B cell (primary cell): ENCODE results near the gene EYS. TPM values are rescaled to one million over a fixed set of nuclear protein-coding genes. Genes with fewer than 3 reads are reported as not detected.

Experiments used
- ATAC-seq: fragments of 200-7000 bp; cut with Tn5 transposase; one replicate; pipeline ENCODE4 v1.10.0; 2021; ENCODE audit warnings: low read depth, mild to moderate bottlenecking, moderate number of reproducible peaks, moderate library complexity
- CTCF ChIA-PET: fragments of 350-600 bp; sonication (Branson Sonifier 250); formaldehyde crosslinking; loops from one replicate; lab custom pipeline; 2021; ENCODE audit warnings: antibody characterized with exemption, inconsistent platforms; lab: Charles Lee
- POLR2A ChIA-PET: fragments of 350-600 bp; sonication (Branson Sonifier 250); formaldehyde crosslinking; loops from one replicate; lab custom pipeline; 2021; ENCODE audit warnings: antibody characterized with exemption; lab: Charles Lee
- DNase-seq: peaks from one replicate; pipeline ENCODE4 v3.0.0; 2013
- H2AFZ ChIP-seq: 2 replicates; pipeline ENCODE4 v1.6.1; 2012; ENCODE audit warnings: mild to moderate bottlenecking, low read depth, low read length; ENCODE audit not compliant: insufficient read depth, poor library complexity, severe bottlenecking
- H3K27ac ChIP-seq, 2 donors: 1 replicate in 1 of 2; 2 replicates in 1 of 2; pipeline ENCODE4 v1.5.1; 2012 to 2013; ENCODE audit warnings: low read length in 2 of 2, mild to moderate bottlenecking in 2 of 2, moderate library complexity in 1 of 2
- H3K27me3 ChIP-seq, 4 experiments: fragments of 200-600 bp in 1 of 4; sonication (generic) in 1 of 4; replicated peaks in 1 of 4; 1 replicate in 2 of 4; 2 replicates in 2 of 4; pipeline versions ENCODE4 v1.6.1 to v1.7.0; 2013 to 2016; ENCODE audit warnings: low read length in 3 of 4, mild to moderate bottlenecking in 2 of 4, mixed read lengths in 1 of 4, moderate library complexity in 1 of 4; ENCODE audit not compliant: insufficient read depth in 4 of 4, control insufficient read depth in 3 of 4; ENCODE audit errors: control extremely low read depth in 1 of 4
- H3K36me3 ChIP-seq, 2 experiments: replicated peaks in 1 of 2; 1 replicate in 1 of 2; 2 replicates in 1 of 2; pipeline versions ENCODE4 v1.6.1 to v1.7.1; 2013; ENCODE audit warnings: low read length in 1 of 2; ENCODE audit not compliant: insufficient read depth in 2 of 2, control insufficient read depth in 1 of 2; ENCODE audit errors: control extremely low read depth in 1 of 2, extremely low read depth in 1 of 2
- H3K4me1 ChIP-seq, 2 donors: fragments of 200-600 bp in 1 of 2; sonication (generic) in 1 of 2; 1 replicate in 1 of 2; 2 replicates in 1 of 2; pipeline versions ENCODE4 v1.5.1 to v1.6.1; 2013 to 2017; ENCODE audit warnings: low read length in 2 of 2; ENCODE audit not compliant: control insufficient read depth in 2 of 2, insufficient read depth in 2 of 2
- H3K4me2 ChIP-seq: replicated peaks from 2 replicates; pipeline ENCODE3; 2012; ENCODE audit warnings: mild to moderate bottlenecking, low read depth, low read length; ENCODE audit not compliant: poor library complexity, severe bottlenecking
- H3K4me3 ChIP-seq, 5 experiments: fragments of 200-600 bp in 1 of 5; sonication (generic) in 1 of 5; 1 replicate in 3 of 5; 2 replicates in 2 of 5; pipeline versions ENCODE4 v1.5.1 to v1.7.0; 2011 to 2016; ENCODE audit warnings: low read length in 4 of 5, mild to moderate bottlenecking in 4 of 5, low read depth in 2 of 5, control low read depth in 1 of 5, moderate library complexity in 1 of 5; ENCODE audit not compliant: insufficient read depth in 1 of 5; ENCODE audit errors: control extremely low read depth in 1 of 5, extremely low read depth in 1 of 5
- H3K79me2 ChIP-seq: fragments of 200-600 bp; sonication (generic); one replicate; pipeline ENCODE4 v1.6.0; 2016; ENCODE audit warnings: low read length; ENCODE audit not compliant: control insufficient read depth, insufficient read depth
- H3K9ac ChIP-seq: fragments of 200-600 bp; sonication (generic); 2 replicates; pipeline ENCODE4 v1.6.1; 2017; ENCODE audit warnings: mild to moderate bottlenecking, low read length, moderate library complexity
- H3K9me3 ChIP-seq, 3 donors: one replicate each; pipeline versions ENCODE4 v1.6.1 to v1.7.1; 2013; ENCODE audit warnings: low read length in 2 of 3; ENCODE audit not compliant: control insufficient read depth in 2 of 3, insufficient read depth in 1 of 3; ENCODE audit errors: control extremely low read depth in 1 of 3
- H4K20me1 ChIP-seq: 2 replicates; pipeline ENCODE4 v1.6.0; 2012; ENCODE audit warnings: mild to moderate bottlenecking, low read length; ENCODE audit not compliant: insufficient read depth, control insufficient read depth, poor library complexity, severe bottlenecking
- H3K27ac Mint-ChIP-seq: one replicate; pipeline ENCODE4 v1.8.0; 2021; ENCODE audit warnings: mixed read lengths
- H3K27me3 Mint-ChIP-seq: one replicate; pipeline ENCODE4 v1.8.0; 2021; ENCODE audit warnings: mixed read lengths
- H3K4me1 Mint-ChIP-seq: one replicate; pipeline ENCODE4 v1.8.0; 2021; ENCODE audit warnings: mixed read lengths
- H3K4me3 Mint-ChIP-seq: one replicate; pipeline ENCODE4 v1.8.0; 2021; ENCODE audit warnings: mixed read lengths
- H3K9me3 Mint-ChIP-seq: one replicate; pipeline ENCODE4 v1.8.0; 2022; ENCODE audit warnings: mixed read lengths; ENCODE audit not compliant: insufficient read depth
- EZH2 ChIP-seq: IDR thresholded peaks from 2 replicates; pipeline ENCODE4 v1.6.1; 2012; ENCODE audit warnings: borderline replicate concordance, low read depth, mild to moderate bottlenecking, moderate library complexity, low read length; ENCODE audit not compliant: insufficient read depth, poor library complexity, severe bottlenecking
- WGBS: methylation state at CpG from one replicate; pipeline ENCODE4 v1.1.5; 2013; ENCODE audit warnings: missing lambda C conversion rate; ENCODE audit not compliant: insufficient coverage; 5-methylcytosine and 5-hydroxymethylcytosine counted together
- intact Hi-C: fragments of 100-400 bp; cut with micrococcal nuclease; formaldehyde crosslinking; loops from one replicate; pipeline ENCODE4 v1.10.0; 2022
- polyA plus RNA-seq: library from polyadenylated mRNA; depleted of rRNA; stranded (reverse); fragments of >200 nt; gene quantifications from 2 replicates; pipeline ENCODE4 v1.2.3, GENCODE V29; 2012
- total RNA-seq, 2 donors: library from RNA; stranded (reverse); fragments of 120-200 nt in 1 of 2; gene quantifications; 1 replicate in 1 of 2; 2 replicates in 1 of 2; pipeline versions ENCODE4 v1.2.3 to v1.2.4, GENCODE V29; 2013 to 2022
- TF ChIP-seq, protein P1 (sequence below): fragments of 200-600 bp; IDR thresholded peaks from one replicate; pipeline ENCODE4 v1.8.0; 2022; ENCODE audit warnings: antibody characterized with exemption, mild to moderate bottlenecking

The EYS gene
- total and polyA plus RNA-seq, 2 donors (not counting 1 experiment from before 2014, with no cell fraction given), result not detected

DNA sequence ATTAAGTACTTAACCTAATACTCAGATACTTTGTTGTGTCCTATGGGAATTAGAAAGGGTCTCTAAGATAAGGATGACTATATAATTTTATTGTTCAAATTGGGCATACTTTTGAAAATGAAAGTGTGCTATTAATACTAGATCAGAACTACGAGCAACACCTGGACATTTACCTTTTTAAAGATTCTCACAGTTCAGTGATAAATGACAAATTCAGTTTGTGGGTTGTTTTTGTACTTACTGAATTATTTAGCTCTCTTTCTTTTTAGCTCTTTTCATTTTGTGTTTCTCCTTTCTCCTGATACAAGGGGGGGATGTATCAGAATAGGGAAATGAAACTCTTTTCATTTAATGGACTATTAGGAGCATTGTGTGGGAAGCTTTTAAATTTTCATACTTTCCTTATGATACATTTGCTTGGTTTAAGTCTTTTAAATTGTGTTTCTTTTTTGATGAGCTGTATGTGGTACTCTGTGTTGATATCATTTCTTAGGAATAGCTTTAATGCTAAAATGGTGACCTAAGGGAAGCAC is 2023.9 kb downstream of the EYS start:
- H3K4me1 Mint-ChIP-seq, result peaks cover 68% of the 10 kb centered on the region

GRCh38 chr6:63677282-63677681 is 2029.7 kb downstream of the EYS start:
- peaks cover 45% of the 10 kb centered on the region for H3K4me1 Mint-ChIP-seq
- ChIA-PET POLR2A (no interaction called here), CTCF (no interaction called here)
- Histone ChIP-seq H4K20me1 (peaks cover 44% of the 10 kb centered on the region), H3K27me3 (no peaks in the 10 kb centered on the region), H3K27ac (peak overlapping the region in 1 of 2 donors; percentile 7), H3K36me3 (peaks cover 0 to 10% of the 10 kb centered on the region in 2 experiments), H3K9ac (peak overlapping the region; percentile 5), H3K4me2 (no peak overlapping the region), H3K4me1 (peaks cover 11 to 31% of the 10 kb centered on the region in 2 donors), H2AFZ (no peak overlapping the region), H3K9me3 (no peaks in the 10 kb centered on the region), H3K79me2 (peaks cover 93% of the 10 kb centered on the region), H3K4me3 (no peak overlapping the region)
- no peak overlapping the region for H3K27ac Mint-ChIP-seq
- no peaks in the 10 kb centered on the region for H3K9me3 Mint-ChIP-seq
- ATAC-seq (no peak), DNase-seq (no peak)
- WGBS, result no CpG with 5 or more reads among the region's 1 CpG
- TF ChIP-seq, protein P1, sequence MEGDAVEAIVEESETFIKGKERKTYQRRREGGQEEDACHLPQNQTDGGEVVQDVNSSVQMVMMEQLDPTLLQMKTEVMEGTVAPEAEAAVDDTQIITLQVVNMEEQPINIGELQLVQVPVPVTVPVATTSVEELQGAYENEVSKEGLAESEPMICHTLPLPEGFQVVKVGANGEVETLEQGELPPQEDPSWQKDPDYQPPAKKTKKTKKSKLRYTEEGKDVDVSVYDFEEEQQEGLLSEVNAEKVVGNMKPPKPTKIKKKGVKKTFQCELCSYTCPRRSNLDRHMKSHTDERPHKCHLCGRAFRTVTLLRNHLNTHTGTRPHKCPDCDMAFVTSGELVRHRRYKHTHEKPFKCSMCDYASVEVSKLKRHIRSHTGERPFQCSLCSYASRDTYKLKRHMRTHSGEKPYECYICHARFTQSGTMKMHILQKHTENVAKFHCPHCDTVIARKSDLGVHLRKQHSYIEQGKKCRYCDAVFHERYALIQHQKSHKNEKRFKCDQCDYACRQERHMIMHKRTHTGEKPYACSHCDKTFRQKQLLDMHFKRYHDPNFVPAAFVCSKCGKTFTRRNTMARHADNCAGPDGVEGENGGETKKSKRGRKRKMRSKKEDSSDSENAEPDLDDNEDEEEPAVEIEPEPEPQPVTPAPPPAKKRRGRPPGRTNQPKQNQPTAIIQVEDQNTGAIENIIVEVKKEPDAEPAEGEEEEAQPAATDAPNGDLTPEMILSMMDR, result no peak
- no peak for TF ChIP-seq EZH2
- H3K4me3 Mint-ChIP-seq, result no peak overlapping the region
- intact Hi-C loops, result no loop called here
- H3K27me3 Mint-ChIP-seq, result no peaks in the 10 kb centered on the region

More for the DNA sequence above, 2023.9 kb downstream of the EYS start:
- ChIA-PET POLR2A (no interaction called here), CTCF (interaction anchor here (1.1 to 2.3 kb wide), 3 partner anchors 9 to 46 kb away, joined by 3 to 5 read pairs (median 5); no protein-coding TSS in a partner anchor)
- peak overlapping the region; percentile 3 for H3K4me2 ChIP-seq
- peak; percentile 25 for DNase-seq
- Mint-ChIP-seq H3K4me3 (no peak overlapping the region), H3K9me3 (no peaks in the 10 kb centered on the region), H3K27ac (peak overlapping the region; percentile 3), H3K27me3 (no peaks in the 10 kb centered on the region)
- intact Hi-C loops, result loop anchor here (2.0 kb wide), 1 partner anchor 46 kb away; no protein-coding TSS in a partner anchor
- H3K4me1 ChIP-seq, result peaks cover 9 to 32% of the 10 kb centered on the region in 2 donors
- no peaks in the 10 kb centered on the region for H3K27me3 ChIP-seq
- H3K4me3 ChIP-seq, result no peak overlapping the region
- TF ChIP-seq EZH2, result no peak
- TF ChIP-seq, protein P1, result no peak
- no peak overlapping the region for H3K9ac ChIP-seq
- H3K36me3 ChIP-seq, result peaks cover 2 to 25% of the 10 kb centered on the region in 2 experiments
- H3K9me3 ChIP-seq, result no peaks in the 10 kb centered on the region
- peak overlapping the region in 1 of 2 donors; percentile 26 for H3K27ac ChIP-seq
- H4K20me1 ChIP-seq, result peaks cover 4% of the 10 kb centered on the region
- no CpG with 5 or more reads among the region's 1 CpG for WGBS
- peaks cover 52% of the 10 kb centered on the region for H3K79me2 ChIP-seq
- no peak overlapping the region for H2AFZ ChIP-seq
- no peak for ATAC-seq
